GM23338 (cell line): ENCODE measurements around the gene INPP5D. TPM values are rescaled to one million over a fixed set of nuclear protein-coding genes. Genes with fewer than 3 reads are reported as not detected.

Experiments
- ATAC-seq: fragments of 200-7000 bp; cut with Tn5 transposase; 3 replicates; pipeline ENCODE4 v1.9.1; 2020
- DNase-seq: peaks from one replicate; pipeline ENCODE4 v3.0.0-alpha.2; 2015; ENCODE audit warnings: low spot score
- H2AFZ ChIP-seq: fragments of 200-600 bp; sonication (generic); 2 replicates; pipeline ENCODE4 v1.8.0; 2016; ENCODE audit warnings: antibody characterized with exemption, mild to moderate bottlenecking, moderate library complexity
- H3F3A ChIP-seq: fragments of 200-600 bp; sonication (generic); replicated peaks from 2 replicates; pipeline ENCODE4 v1.8.0; 2017; ENCODE audit warnings: antibody characterized with exemption, mixed run types, low read depth
- H3K27ac ChIP-seq: fragments of 200-600 bp; sonication (generic); 2 replicates; pipeline ENCODE4 v1.6.1; 2016; ENCODE audit warnings: low read depth
- H3K27me3 ChIP-seq: fragments of 200-600 bp; sonication (generic); 2 replicates; pipeline ENCODE4 v1.8.0; 2016; ENCODE audit warnings: mild to moderate bottlenecking, mixed run types, moderate library complexity; ENCODE audit not compliant: insufficient read depth
- H3K36me3 ChIP-seq: fragments of 200-600 bp; sonication (generic); 2 replicates; pipeline ENCODE4 v1.8.0; 2016; ENCODE audit warnings: mild to moderate bottlenecking; ENCODE audit not compliant: insufficient read depth
- H3K4me1 ChIP-seq: fragments of 200-600 bp; sonication (generic); 2 replicates; pipeline ENCODE4 v1.8.0; 2016; ENCODE audit warnings: mild to moderate bottlenecking, moderate library complexity; ENCODE audit not compliant: insufficient read depth
- H3K4me2 ChIP-seq: fragments of 200-600 bp; sonication (generic); 2 replicates; pipeline ENCODE4 v1.7.1; 2017; ENCODE audit warnings: mixed run types
- H3K4me3 ChIP-seq: fragments of 200-600 bp; sonication (generic); 2 replicates; pipeline ENCODE4 v1.6.1; 2016; ENCODE audit warnings: mixed run types
- H3K79me2 ChIP-seq: fragments of 200-600 bp; sonication (generic); replicated peaks from 2 replicates; pipeline ENCODE4 v1.8.0; 2017; ENCODE audit warnings: mild to moderate bottlenecking; ENCODE audit not compliant: insufficient read depth
- H3K9me2 ChIP-seq: fragments of 200-600 bp; sonication (generic); 2 replicates; pipeline ENCODE4 v1.8.0; 2017; ENCODE audit not compliant: insufficient read depth
- H4K20me1 ChIP-seq: fragments of 200-600 bp; sonication (generic); replicated peaks from 2 replicates; pipeline ENCODE4 v1.8.0; 2017; ENCODE audit warnings: mild to moderate bottlenecking; ENCODE audit not compliant: insufficient read depth
- H3K27ac Mint-ChIP-seq: 2 replicates; pipeline ENCODE4 v1.8.0; 2020; ENCODE audit warnings: inconsistent platforms, mild to moderate bottlenecking, moderate library complexity, mixed read lengths
- H3K27me3 Mint-ChIP-seq: 3 replicates; pipeline ENCODE4 v1.8.0; 2022; ENCODE audit warnings: low read depth, mild to moderate bottlenecking, moderate library complexity, mixed read lengths, inconsistent platforms; ENCODE audit not compliant: insufficient read depth, poor library complexity
- H3K36me3 Mint-ChIP-seq: 3 replicates; pipeline ENCODE4 v1.8.0; 2021; ENCODE audit warnings: low read depth, mild to moderate bottlenecking, inconsistent platforms, moderate library complexity, mixed read lengths
- H3K4me1 Mint-ChIP-seq: 3 replicates; pipeline ENCODE4 v1.8.0; 2020; ENCODE audit warnings: mild to moderate bottlenecking, inconsistent platforms, mixed read lengths
- H3K4me3 Mint-ChIP-seq: 3 replicates; pipeline ENCODE4 v1.8.0; 2021; ENCODE audit warnings: moderate library complexity, mild to moderate bottlenecking, inconsistent platforms, mixed read lengths
- H3K9me3 Mint-ChIP-seq: 3 replicates; pipeline ENCODE4 v1.8.0; 2020; ENCODE audit warnings: moderate library complexity, mild to moderate bottlenecking, inconsistent platforms, mixed read lengths
- CREB1 ChIP-seq: fragments of 250-450 bp; sonication (Bioruptor Pico); IDR thresholded peaks from 2 replicates; pipeline ENCODE4 v1.5.0; 2020; ENCODE audit warnings: low read depth, mild to moderate bottlenecking, moderate library complexity
- JUNB ChIP-seq: IDR thresholded peaks from one replicate; pipeline ENCODE4 v1.6.1; 2016; ENCODE audit warnings: antibody characterized with exemption; ENCODE audit not compliant: unreplicated experiment
- POLR2AphosphoS5 ChIP-seq: IDR thresholded peaks from 2 replicates; pipeline ENCODE4 v1.6.1; 2016; ENCODE audit warnings: antibody characterized with exemption, low read depth
- STAT1 ChIP-seq: IDR thresholded peaks from one replicate; pipeline ENCODE4 v1.6.1; 2016; ENCODE audit warnings: antibody characterized with exemption; ENCODE audit not compliant: unreplicated experiment
- ZNF114 ChIP-seq: fragments of 250-450 bp; sonication (Bioruptor Pico); IDR thresholded peaks from 2 replicates; pipeline ENCODE4 v1.5.0; 2020; ENCODE audit warnings: mild to moderate bottlenecking, moderate library complexity
- ZNF331 ChIP-seq: fragments of 250-450 bp; sonication (Bioruptor Pico); IDR thresholded peaks from 2 replicates; pipeline ENCODE4 v1.5.0; 2020; ENCODE audit warnings: low read depth, mild to moderate bottlenecking, moderate library complexity
- polyA plus RNA-seq: library from polyadenylated mRNA; unstranded; fragments of >200 nt; fragmentation: Nextera tagmentation; extraction: Ambion mirVana; gene quantifications from 2 replicates; pipeline ENCODE4 v1.2.1, GENCODE V29; 2016
- total RNA-seq: library from RNA; depleted of rRNA; stranded (reverse); fragments of >200 nt; shearing (Covaris generic); gene quantifications from 2 replicates; pipeline ENCODE4 v1.2.3, GENCODE V29; 2014
- TF ChIP-seq, protein P1 (sequence below): IDR thresholded peaks from one replicate; pipeline ENCODE4 v1.6.1; 2018; ENCODE audit warnings: antibody characterized with exemption; ENCODE audit not compliant: unreplicated experiment
- TF ChIP-seq, protein P2 (sequence below): fragments of 250-450 bp; sonication (Bioruptor Pico); IDR thresholded peaks from 2 replicates; pipeline ENCODE4 v1.5.0; 2020; ENCODE audit warnings: mild to moderate bottlenecking, moderate library complexity
- TF ChIP-seq, protein P3 (sequence below), 2 experiments: fragments of 200-600 bp in 1 of 2; sonication (generic) in 1 of 2; conservative IDR thresholded peaks; 2 replicates each; pipeline versions ENCODE4 v1.5.1 to v1.6.1; 2016 to 2017; ENCODE audit warnings: antibody characterized with exemption in 2 of 2, low read depth in 2 of 2, mild to moderate bottlenecking in 2 of 2, moderate library complexity in 1 of 2

INPP5D gene
- total and polyA plus RNA-seq, 2 experiments from 2014 or later = 6.6 to 8.3 TPM

GRCh38 chr2:233056961-233057605 is 3.1 kb upstream of the INPP5D start:
- Histone ChIP-seq H3K9me2 (no peaks in the 10 kb centered on the region), H3K79me2 (no peaks in the 10 kb centered on the region), H3K27me3 (no peaks in the 10 kb centered on the region), H3K4me1 (peaks cover 10% of the 10 kb centered on the region), H4K20me1 (no peaks in the 10 kb centered on the region), H2AFZ (no peak overlapping the region), H3F3A (0 out of 2 replicates have a peak, but pooled peaks cover 4% of the 10 kb centered on the region), H3K4me3 (no peak overlapping the region), H3K36me3 (no peaks in the 10 kb centered on the region), H3K4me2 (no peak overlapping the region), H3K27ac (no peak overlapping the region)
- Mint-ChIP-seq H3K36me3 (no peaks in the 10 kb centered on the region), H3K27me3 (peaks cover 11% of the 10 kb centered on the region), H3K4me1 (peaks cover 21% of the 10 kb centered on the region), H3K27ac (no peak overlapping the region), H3K4me3 (no peak overlapping the region), H3K9me3 (no peaks in the 10 kb centered on the region)
- DNase-seq (no peak), ATAC-seq (no peak)
- TF ChIP-seq, protein P1, sequence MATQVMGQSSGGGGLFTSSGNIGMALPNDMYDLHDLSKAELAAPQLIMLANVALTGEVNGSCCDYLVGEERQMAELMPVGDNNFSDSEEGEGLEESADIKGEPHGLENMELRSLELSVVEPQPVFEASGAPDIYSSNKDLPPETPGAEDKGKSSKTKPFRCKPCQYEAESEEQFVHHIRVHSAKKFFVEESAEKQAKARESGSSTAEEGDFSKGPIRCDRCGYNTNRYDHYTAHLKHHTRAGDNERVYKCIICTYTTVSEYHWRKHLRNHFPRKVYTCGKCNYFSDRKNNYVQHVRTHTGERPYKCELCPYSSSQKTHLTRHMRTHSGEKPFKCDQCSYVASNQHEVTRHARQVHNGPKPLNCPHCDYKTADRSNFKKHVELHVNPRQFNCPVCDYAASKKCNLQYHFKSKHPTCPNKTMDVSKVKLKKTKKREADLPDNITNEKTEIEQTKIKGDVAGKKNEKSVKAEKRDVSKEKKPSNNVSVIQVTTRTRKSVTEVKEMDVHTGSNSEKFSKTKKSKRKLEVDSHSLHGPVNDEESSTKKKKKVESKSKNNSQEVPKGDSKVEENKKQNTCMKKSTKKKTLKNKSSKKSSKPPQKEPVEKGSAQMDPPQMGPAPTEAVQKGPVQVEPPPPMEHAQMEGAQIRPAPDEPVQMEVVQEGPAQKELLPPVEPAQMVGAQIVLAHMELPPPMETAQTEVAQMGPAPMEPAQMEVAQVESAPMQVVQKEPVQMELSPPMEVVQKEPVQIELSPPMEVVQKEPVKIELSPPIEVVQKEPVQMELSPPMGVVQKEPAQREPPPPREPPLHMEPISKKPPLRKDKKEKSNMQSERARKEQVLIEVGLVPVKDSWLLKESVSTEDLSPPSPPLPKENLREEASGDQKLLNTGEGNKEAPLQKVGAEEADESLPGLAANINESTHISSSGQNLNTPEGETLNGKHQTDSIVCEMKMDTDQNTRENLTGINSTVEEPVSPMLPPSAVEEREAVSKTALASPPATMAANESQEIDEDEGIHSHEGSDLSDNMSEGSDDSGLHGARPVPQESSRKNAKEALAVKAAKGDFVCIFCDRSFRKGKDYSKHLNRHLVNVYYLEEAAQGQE = no peak
- no peak for TF ChIP-seq ZNF331 (CRISPR knock-in tag)
- TF ChIP-seq, protein P2, sequence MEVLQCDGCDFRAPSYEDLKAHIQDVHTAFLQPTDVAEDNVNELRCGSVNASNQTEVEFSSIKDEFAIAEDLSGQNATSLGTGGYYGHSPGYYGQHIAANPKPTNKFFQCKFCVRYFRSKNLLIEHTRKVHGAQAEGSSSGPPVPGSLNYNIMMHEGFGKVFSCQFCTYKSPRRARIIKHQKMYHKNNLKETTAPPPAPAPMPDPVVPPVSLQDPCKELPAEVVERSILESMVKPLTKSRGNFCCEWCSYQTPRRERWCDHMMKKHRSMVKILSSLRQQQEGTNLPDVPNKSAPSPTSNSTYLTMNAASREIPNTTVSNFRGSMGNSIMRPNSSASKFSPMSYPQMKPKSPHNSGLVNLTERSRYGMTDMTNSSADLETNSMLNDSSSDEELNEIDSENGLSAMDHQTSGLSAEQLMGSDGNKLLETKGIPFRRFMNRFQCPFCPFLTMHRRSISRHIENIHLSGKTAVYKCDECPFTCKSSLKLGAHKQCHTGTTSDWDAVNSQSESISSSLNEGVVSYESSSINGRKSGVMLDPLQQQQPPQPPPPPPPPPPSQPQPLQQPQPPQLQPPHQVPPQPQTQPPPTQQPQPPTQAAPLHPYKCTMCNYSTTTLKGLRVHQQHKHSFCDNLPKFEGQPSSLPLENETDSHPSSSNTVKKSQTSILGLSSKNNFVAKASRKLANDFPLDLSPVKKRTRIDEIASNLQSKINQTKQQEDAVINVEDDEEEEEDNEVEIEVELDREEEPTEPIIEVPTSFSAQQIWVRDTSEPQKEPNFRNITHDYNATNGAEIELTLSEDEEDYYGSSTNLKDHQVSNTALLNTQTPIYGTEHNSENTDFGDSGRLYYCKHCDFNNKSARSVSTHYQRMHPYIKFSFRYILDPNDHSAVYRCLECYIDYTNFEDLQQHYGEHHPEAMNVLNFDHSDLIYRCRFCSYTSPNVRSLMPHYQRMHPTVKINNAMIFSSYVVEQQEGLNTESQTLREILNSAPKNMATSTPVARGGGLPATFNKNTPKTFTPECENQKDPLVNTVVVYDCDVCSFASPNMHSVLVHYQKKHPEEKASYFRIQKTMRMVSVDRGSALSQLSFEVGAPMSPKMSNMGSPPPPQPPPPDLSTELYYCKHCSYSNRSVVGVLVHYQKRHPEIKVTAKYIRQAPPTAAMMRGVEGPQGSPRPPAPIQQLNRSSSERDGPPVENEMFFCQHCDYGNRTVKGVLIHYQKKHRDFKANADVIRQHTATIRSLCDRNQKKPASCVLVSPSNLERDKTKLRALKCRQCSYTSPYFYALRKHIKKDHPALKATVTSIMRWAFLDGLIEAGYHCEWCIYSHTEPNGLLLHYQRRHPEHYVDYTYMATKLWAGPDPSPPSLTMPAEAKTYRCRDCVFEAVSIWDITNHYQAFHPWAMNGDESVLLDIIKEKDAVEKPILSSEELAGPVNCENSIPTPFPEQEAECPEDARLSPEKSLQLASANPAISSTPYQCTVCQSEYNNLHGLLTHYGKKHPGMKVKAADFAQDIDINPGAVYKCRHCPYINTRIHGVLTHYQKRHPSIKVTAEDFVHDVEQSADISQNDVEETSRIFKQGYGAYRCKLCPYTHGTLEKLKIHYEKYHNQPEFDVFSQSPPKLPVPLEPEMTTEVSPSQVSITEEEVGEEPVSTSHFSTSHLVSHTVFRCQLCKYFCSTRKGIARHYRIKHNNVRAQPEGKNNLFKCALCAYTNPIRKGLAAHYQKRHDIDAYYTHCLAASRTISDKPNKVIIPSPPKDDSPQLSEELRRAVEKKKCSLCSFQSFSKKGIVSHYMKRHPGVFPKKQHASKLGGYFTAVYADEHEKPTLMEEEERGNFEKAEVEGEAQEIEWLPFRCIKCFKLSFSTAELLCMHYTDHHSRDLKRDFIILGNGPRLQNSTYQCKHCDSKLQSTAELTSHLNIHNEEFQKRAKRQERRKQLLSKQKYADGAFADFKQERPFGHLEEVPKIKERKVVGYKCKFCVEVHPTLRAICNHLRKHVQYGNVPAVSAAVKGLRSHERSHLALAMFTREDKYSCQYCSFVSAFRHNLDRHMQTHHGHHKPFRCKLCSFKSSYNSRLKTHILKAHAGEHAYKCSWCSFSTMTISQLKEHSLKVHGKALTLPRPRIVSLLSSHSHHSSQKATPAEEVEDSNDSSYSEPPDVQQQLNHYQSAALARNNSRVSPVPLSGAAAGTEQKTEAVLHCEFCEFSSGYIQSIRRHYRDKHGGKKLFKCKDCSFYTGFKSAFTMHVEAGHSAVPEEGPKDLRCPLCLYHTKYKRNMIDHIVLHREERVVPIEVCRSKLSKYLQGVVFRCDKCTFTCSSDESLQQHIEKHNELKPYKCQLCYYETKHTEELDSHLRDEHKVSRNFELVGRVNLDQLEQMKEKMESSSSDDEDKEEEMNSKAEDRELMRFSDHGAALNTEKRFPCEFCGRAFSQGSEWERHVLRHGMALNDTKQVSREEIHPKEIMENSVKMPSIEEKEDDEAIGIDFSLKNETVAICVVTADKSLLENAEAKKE (CRISPR knock-in tag) = no peak
- no peak for TF ChIP-seq POLR2AphosphoS5
- TF ChIP-seq, protein P3, sequence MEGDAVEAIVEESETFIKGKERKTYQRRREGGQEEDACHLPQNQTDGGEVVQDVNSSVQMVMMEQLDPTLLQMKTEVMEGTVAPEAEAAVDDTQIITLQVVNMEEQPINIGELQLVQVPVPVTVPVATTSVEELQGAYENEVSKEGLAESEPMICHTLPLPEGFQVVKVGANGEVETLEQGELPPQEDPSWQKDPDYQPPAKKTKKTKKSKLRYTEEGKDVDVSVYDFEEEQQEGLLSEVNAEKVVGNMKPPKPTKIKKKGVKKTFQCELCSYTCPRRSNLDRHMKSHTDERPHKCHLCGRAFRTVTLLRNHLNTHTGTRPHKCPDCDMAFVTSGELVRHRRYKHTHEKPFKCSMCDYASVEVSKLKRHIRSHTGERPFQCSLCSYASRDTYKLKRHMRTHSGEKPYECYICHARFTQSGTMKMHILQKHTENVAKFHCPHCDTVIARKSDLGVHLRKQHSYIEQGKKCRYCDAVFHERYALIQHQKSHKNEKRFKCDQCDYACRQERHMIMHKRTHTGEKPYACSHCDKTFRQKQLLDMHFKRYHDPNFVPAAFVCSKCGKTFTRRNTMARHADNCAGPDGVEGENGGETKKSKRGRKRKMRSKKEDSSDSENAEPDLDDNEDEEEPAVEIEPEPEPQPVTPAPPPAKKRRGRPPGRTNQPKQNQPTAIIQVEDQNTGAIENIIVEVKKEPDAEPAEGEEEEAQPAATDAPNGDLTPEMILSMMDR (conservative IDR thresholded peaks at IDR 0.05; ENCODE audit: low read depth in 2 of 2) = no peak
- no peak for TF ChIP-seq ZNF114 (CRISPR knock-in tag)
- no peak for TF ChIP-seq STAT1
- no peak for TF ChIP-seq CREB1
- TF ChIP-seq JUNB = no peak
